SHP77 treated with DMSO at 0.1 percent for 48 hours (cell line): Measurements from ENCODE around the gene XRRA1.
"Not testable (repeated sequence)": the region's sequence is repeated elsewhere in the genome, so short reads cannot be mapped to it uniquely, and the experiment has no call there.

ENCODE experiments used
- DNase-seq: peaks from one replicate; lab custom pipeline; 2025; lab: John Stamatoyannopoulos, UW

XRRA1 gene

GRCh38 chr11:74825596-74825995, 123.3 kb downstream of the XRRA1 start:
- not testable (repeated sequence) for DNase-seq

GRCh38 chr11:74824285-74824982, 124.5 kb downstream of the XRRA1 start:
- DNase-seq = no peak

- no peak for DNase-seq
Measured at GRCh38 chr11:74822170-74822569, 126.7 kb downstream of the XRRA1 start.

GRCh38 chr11:74820763-74821162, 128.1 kb downstream of the XRRA1 start:
- DNase-seq = no peak

GRCh38 chr11:74819400-74819799, 129.5 kb downstream of the XRRA1 start:
- no peak for DNase-seq

GRCh38 chr11:74818283-74818946, 130.5 kb downstream of the XRRA1 start:
- DNase-seq = no peak

GRCh38 chr11:74816664-74817063, 132.2 kb downstream of the XRRA1 start:
- no peak for DNase-seq

- no peak for DNase-seq
Measured at GRCh38 chr11:74815966-74816365, 132.9 kb downstream of the XRRA1 start.

- DNase-seq = no peak
Measured at GRCh38 chr11:74809801-74810200, 139.1 kb downstream of the XRRA1 start.

- no peak for DNase-seq
Measured at GRCh38 chr11:74806267-74806666, 142.6 kb downstream of the XRRA1 start.

GRCh38 chr11:74791333-74792100, 157.4 kb downstream of the XRRA1 start:
- no peak for DNase-seq
